DMS153 treated with DMSO at 0.1 percent for 48 hours (cell line): ENCODE data around the gene EHBP1L1.

Source experiments
- DNase-seq: peaks from one replicate; lab custom pipeline; 2025; ENCODE audit not compliant: unreplicated experiment; lab: John Stamatoyannopoulos, UW

EHBP1L1 gene

DNA sequence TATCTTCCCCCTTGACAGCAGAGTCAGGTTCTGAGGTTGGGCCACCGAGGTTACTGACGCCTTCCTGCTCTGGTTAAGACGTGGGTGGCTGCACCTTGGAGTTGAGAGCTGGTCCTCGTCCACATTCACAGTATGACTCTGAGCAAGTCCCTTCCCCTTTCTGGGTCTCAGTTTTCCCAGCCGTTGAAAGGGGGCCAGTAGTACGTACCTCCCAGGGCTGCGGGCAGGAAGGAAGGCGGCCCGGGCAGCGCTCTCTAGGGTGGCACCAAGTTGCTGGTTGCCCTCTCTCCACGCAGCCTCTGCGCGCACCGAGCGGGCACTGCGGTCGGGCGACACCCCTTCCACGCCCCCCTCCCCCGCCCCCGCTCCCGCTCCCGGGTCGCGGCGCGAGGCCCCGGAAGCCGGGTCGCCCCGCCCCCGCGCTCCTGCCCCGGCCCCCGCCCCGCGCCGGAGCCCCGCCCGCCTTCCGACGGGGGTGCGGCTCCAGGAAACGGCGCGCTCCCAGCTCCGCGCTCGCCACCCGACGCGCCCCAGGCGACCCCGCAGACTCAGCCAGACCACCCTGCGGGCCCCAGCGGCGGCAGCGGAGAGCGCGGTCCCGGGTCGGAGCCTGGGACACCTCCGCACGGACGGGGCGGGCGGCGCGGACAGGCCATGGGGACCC lies at the start of gene EHBP1L1:
Gene EHBP1L1 (plus strand): TSS at position 486 of the 664 bp plus-strand sequence. CDS start 250 bp downstream, outside the sequence.
- no peak for DNase-seq

DNA sequence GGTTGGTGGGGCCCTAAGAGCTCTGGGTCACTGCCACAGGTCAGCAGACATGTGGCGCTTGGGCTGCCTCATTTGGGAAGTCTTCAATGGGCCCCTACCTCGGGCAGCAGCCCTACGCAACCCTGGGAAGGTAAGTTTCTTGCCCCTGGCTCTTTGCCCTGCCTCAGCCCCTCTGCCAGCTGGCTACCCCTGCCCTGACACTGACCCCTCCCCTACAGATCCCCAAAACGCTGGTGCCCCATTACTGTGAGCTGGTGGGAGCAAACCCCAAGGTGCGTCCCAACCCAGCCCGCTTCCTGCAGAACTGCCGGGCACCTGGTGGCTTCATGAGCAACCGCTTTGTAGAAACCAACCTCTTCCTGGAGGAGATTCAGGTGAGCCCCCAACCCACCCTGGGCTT lies 49.1 kb upstream of the EHBP1L1 start:
- DNase-seq = no peak

DNA sequence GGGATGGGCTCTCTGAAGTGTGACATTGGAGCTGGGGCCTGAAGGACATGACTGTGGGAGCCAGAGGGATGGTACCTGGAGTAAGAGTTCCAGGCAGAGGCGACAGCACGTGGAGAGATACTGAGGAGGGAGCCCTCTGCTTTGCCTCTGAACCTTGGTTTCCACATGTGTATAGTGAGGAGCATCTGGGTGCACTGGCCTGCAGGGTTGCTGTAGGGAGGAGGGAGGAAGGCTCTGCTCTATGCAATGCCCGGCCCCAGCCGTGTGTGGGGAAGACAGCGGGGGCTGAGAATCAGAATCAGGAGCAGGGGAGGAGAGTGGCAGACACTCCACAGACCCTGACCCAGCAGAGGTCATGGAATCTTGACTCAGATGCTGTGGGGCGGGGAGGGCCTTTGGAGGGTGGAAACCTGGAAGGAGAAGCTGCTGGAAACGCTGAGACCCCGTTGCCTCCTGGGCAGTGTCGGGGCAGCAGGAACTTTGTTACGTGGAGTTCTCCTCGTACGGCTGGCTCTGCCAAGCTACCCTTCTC lies 47.0 kb upstream of the EHBP1L1 start:
- DNase-seq = no peak

DNA sequence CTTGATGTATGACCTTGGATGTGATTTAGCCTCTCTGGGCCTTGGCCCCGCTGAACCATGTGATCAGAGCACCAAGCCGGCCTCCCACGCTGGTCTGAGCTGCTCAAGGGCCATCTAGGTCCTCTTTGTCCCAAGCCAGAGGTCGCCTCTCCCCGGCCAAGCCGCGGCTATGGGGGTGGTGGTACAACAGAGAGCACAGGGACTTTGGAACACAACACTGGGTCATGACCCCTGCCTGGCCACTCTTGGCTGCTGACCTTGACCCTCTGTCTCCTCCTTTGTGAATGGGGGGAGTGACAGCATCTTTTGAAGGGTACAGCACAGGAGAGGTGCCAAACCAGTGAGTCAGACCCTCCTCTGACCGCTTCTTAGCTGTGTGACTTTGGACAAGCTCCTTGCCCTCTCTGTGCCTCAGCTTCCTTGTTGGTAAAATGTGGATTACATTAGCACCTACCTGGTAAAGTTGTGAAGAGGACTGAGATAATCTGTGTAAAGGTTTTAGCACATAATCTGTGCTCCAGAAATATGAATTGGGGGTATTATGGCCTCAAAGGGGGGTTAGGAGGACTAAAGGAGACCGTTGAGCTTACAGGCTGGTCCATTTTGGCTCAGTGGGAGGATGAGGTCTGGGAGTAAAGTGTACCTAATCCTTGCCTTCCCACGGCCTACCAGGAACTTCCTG lies 46.2 kb upstream of the EHBP1L1 start:
- DNase-seq = no peak

DNA sequence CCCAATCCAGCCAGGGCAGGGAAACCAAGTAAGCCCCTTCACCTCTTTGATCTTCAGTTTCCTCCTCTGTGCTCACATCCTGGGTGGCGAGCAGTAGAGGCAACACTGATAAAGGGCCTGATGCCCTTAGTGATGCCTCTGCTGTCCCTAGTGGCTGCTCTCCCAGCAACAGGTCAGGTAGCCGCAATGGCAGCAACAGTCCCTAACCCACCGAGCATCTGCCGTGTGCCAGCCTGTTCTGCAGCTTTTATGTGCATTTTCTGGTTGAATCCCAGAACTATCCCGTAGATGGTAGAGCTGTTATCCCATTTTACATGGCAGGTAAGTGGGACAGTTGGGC lies 45.7 kb upstream of the EHBP1L1 start:
- DNase-seq = no peak

DNA sequence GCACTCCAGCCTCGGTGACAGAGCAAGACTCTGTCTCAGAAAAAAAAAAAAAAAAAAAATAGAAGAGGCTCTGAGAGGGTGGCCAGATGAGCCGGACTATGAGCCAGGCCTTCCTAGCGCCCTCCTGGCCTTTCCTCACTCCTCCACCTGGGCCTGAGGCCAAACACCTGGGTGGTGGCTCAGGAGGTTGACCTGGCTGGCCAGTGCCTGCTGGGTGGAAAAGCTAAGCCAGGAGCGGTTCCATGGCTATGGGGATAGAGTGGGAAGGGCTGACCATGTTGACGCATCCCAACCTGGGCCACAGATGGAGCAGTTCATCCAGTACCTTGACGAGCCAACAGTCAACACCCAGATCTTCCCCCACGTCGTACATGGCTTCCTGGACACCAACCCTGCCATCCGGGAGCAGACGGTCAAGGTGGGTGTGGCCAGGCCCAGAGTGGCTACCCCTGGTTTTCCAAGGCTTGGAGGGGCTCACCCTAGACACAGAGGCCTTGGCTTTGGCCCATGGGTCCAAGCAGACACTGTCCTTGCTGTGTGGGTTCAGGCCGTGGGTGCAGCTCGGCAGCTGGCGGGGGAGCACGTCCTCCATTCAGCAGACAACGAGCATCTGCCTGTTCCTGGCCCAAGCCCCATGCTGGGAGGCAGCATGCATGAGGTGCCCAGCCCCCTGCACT lies 43.3 kb upstream of the EHBP1L1 start:
- no peak for DNase-seq

DNA sequence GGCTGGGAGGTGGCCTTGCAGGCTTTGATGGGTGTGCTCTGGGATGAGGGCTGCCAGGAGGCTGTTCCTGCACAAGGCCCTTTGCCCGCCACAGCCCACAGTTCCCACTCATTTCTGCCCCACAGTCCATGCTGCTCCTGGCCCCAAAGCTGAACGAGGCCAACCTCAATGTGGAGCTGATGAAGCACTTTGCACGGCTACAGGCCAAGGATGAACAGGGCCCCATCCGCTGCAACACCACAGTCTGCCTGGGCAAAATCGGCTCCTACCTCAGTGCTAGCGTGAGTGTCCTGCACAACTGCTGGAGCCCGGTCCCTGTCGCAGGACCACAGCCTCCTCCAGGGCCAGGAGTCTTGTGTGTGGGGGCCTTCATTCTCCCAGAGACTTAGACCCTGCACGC lies 40.8 kb upstream of the EHBP1L1 start:
- DNase-seq = no peak

DNA sequence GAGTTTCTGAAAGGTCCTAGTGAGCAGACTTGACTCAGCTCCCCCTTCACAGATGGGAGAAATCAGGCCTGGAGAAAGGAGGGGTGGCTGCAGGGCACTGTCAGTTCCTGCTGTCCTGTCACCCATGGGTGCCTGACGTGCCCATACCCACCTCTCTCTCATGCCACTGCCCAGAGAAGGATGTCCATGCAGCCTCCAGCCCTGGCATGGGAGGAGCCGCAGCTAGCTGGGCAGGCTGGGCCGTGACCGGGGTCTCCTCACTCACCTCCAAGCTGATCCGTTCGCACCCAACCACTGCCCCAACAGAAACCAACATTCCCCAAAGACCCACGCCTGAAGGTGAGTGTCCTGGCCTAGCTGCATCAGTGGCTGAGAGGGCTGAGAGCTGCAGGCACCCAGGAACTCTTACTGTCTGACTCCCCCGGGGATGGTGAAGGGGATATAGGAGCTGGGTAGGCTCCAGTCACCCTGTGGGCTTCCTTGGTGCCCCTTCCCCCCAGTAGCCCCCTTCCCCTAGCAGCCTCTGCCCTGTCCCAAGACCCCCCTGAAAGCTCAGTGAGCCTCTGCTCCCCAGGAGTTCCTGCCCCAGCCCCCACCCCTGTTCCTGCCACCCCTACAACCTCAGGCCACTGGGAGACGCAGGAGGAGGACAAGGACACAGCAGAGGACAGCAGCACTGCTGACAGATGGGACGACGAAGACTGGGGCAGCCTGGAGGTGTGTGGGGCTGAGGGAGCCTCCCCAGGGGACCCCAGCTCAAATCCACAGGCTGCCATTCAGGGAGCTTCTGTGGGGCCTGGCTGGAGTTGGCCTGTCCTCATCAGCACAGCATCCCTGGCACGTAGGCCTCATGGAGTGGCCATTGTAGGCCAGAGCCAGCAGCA lies 39.2 kb upstream of the EHBP1L1 start:
- no peak for DNase-seq

DNA sequence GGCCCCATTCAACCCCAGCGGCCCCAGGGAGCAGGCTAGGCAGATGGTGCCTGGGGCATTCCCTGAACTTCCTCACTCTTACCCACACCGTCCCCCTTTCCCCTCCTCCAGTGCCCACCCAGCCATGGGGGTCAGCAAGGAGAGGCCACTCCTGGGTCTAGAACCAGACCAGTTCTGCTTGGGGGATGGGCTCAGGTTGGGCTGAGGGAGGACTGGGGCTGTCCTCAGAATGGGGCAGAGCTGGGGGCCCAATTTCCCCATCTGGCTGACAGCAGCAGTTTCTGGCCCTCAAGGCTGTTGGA lies 38.6 kb upstream of the EHBP1L1 start:
- DNase-seq = no peak

DNA sequence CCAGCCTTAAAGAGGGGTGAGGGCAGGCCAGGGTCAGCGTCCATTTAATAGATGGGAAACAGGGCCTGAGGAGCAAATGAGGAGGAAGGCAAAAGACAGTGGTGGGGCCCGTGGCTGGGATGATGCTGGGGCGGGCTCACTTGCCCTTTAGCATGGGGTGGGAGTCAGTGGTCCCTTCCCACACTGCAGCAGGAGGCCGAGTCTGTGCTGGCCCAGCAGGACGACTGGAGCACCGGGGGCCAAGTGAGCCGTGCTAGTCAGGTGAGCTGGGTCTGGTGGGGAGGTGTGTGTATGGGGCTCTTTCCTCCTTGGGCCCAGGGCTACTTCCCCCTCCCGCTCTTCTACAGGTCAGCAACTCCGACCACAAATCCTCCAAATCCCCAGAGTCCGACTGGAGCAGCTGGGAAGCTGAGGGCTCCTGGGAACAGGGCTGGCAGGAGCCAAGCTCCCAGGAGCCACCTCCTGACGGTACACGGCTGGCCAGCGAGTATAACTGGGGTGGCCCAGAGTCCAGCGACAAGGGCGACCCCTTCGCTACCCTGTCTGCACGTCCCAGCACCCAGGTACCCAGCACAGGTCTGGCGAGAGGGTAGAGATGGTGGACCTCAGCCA lies 38.1 kb upstream of the EHBP1L1 start:
- DNase-seq = no peak

DNA sequence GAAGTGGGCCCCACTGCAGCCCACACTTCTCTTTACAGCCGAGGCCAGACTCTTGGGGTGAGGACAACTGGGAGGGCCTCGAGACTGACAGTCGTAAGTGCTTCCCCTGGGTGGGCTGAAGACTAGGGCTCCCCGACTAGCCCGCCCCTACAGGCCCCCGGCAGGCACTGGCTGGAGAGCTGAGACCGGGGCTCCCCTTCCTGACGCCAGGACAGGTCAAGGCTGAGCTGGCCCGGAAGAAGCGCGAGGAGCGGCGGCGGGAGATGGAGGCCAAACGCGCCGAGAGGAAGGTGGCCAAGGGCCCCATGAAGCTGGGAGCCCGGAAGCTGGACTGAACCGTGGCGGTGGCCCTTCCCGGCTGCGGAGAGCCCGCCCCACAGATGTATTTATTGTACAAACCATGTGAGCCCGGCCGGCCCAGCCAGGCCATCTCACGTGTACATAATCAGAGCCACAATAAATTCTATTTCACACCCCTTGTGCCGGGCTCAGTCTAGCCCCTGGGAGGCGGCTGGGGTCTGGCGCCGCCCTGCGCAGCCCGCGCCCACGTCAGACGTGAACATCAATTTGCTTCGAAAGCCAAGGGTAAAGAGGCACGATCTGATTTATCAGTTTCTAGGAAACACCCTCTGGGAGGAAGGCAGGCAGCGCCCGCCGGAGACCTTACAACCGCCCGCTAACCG lies 37.5 kb upstream of the EHBP1L1 start:
- DNase-seq = no peak

DNA sequence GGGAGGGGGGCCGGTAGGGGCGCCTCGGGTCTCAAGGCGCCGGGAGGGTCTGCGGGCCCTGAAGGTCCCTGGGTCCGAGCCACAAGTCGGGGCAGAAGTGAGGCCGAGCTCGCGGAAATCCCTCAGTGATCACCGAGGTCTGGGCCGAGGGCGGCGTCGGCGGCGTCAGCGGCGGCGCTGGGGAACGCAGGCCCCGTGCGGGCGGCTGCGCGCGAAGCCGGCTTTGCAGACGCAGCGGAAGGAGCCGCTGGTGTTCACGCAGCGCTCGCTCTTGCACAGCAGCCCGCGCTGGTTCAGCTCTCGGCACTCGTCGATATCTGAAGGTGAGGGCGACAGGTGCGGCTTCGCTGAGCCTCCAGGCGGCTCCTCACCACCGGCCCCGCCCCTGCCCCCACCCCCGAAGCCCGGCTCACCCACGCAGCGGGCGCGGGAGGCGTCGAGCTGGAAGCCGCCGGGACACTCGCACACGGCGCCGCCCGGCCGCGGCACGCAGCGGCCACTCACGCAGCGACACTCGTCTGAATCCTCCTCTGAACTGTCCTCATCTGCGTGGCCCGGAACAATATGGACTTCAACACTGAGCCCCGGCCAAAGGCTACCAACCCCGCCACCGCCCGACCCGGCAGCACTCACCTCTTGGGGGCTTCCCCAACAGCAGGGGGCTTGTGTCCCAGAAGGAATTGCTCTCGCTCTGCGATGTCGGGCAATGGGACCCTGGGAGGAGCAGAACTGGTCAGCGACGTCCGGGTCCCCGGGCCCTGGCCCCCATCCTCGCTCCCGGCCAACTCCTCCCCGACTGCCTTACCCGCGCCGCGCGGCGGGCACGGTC lies 36.7 kb upstream of the EHBP1L1 start:
- no peak for DNase-seq

DNA sequence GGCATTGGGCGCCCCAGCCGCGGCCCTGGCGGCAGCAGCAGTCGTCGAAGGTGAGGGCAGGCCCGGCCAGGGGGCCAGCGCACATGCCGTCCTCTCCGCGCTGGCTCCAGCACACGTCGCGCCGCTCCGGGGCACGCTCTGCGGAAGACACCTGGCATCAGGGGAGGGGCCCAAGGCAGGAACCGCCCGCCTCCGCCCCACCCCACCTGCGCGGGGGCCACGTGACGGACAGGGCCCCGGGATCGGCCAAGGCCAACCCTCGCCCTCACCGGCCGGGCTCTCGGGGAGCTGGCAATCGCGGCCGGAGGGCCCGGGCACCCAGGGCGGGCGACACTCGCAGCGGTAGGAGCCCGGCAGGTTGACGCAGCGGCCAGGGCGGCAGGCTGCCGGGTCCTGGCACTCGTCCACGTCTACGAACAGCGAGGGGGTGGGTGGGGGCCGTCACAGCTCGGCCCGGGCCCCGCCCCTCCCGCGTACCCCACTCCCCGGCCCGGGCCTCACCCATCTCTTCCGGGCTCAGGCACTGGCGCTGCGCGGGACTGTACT lies 36.0 kb upstream of the EHBP1L1 start:
- peak; percentile 36 for DNase-seq

DNA sequence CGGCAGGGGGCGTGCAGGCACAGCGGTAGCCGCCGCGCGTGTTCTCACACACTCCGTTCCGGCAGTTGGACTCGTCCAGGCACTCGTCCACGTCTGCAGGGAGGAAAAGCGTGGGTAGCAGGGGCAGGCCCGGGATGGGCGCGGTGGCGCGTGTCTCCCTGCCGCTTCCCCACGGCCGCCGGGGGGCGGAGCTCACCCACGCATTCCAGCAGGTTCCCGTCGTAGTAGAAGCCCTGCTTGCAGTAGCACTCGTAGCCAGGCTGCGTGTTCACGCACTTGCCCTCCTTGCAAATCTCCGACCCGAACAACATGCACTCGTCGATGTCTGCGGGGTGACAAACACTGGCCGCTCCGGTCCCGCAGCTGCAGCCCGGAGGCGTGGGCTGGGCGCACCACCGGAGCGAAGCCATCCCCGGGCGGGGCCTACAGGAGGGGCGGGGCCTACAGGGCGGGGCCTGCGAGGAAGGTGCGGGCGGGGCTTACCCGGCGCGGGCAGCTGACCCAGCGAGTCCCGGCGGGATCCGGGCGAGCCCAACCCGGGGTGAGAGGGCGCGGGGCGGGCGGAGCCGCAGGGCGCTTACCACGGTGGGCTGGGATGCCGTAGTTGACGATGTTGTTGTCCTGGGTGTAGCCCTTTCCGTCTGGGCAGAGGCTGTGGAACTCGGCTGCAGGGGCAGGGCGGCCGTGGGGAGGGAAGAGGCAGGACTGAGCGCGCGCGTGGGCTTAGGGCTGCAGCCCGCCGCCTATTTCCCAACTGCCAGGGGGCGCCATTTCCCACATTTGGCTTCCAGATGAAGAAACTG lies 35.4 kb upstream of the EHBP1L1 start:
- DNase-seq = peak; percentile 69

DNA sequence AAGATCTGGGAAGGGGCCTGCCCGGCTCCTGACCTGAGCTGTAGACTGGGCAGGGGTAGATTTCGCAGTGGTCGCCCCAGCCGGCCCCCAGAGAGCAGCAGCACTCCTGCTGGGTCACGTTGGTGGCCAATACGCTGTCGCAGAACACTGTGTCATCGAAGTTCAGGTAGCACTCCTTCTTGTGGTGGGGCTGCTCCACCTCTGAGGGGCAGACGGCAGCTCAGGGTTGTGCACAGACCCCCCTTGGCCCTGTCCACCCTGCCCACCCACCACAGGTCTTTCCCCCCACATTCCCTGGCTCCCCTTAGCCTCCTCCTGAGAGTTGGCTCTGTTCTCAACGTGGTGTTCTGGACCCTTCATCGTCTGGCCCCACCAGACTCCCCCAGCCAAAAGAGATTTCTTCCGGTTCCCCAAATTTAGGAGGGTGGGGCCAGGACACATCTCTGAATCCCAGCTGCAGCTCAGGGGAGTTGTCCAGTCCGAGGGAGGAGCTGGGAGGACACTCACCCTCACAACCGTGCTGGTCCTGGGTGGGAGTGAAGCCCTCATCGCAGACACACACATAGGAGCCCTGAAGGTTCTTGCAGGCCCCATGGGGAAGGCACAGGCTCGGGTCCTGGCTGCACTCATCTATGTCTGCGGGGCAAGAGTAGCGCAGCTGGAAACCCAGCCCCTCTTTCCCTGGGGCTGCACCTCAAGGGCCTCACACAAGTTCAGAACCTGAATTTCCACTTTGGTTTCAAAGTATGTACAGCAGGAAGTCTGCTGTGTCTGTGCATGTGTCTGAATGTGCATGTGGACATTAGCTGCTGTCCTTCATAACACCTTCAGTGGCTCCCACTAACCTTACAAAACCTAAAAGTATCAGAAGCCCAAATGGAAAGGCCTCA lies 34.5 kb upstream of the EHBP1L1 start:
- no peak for DNase-seq

DNA sequence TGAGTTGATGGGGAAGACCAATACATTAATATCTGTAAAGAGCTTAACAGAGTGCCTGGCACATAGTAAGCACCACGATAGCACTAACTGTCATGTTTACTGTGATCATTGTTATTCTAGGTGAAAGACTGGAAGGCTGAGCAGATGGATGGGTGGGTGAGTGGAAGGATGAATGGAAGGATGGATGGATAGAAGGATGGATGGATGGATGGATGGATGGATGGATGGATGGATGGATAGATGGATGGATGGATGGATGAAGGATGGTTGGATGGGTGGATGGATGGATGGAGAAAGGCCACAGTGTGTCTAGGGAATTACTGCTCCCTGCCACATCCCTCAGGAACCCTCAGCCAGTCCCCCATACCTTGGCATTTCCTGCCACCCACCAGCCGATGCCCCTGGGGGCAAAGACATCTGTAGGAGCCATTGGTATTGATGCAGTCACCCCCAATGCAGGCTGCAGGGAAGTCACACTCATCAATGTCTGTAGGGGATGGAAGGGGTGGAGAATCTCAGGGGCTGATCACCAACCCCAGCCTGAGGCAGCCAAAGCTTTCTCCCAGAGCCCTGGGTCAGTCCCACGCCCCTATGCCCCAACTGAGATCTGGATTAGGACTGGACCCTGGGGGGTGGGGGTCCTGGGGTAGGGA lies 33.0 kb upstream of the EHBP1L1 start:
- no peak for DNase-seq

DNA sequence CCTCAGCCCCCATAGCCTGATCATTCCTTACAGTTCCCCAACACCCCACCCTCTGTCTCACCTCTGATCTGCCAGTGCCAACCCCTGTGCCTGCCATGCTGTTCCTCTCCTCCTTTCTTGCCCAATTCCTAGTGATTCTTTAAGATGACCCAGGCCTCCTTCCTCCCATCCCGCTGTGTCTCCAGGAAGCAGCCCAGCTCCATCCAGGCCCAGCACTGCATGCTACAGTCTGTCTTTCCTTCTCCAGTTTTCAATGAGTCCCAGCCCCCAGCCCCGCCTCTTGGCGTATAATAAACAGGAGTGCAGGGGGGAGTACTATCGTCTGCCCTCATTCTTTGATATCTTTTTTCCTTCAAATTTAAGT lies 30.0 kb upstream of the EHBP1L1 start:
- no peak for DNase-seq
